ENCODE results near the gene ZNF514.
A peak's percentile ranks its signal among the peaks of the same experiment; 100 is the strongest.

The ZNF514 gene

DNA sequence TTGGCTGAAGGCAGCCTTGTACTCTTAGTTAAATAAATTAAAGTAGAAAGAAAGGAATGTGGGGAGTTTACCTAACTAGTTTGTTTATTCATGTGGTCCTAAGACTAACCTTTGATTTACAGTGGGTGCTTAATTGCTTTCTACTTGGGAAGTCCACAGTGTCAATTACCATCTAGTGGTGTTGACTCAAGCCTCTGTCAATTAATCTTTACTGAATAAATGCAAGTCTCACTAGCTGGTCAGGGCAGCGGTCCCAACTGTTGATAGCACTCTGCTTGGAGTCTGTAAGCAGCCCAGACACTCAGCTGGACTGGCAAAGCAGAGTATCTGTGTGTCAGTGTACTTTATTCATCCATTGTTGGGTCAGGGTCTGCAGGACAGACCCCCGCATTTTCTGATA lies 15.8 kb downstream of the ZNF514 start:
- no peak overlapping the region for H3K27ac ChIP-seq (ENCODE audit: low read depth, low read length)
- H3K27me3 ChIP-seq (ENCODE audit: control insufficient read depth in 1 of 2, insufficient read depth in 2 of 2, low read length in 2 of 2): no peaks in the 10 kb centered on the region
- no peak overlapping the region for H3K4me3 ChIP-seq (ENCODE audit: low read depth in 1 of 2, low read length in 2 of 2)
- peaks cover 72 to 85% of the 10 kb centered on the region in 2 donors for H3K9me3 ChIP-seq (ENCODE audit: control insufficient read depth in 1 of 2, low read length in 2 of 2)
- no peaks in the 10 kb centered on the region for H3K4me1 ChIP-seq (ENCODE audit: control insufficient read depth in 1 of 2, insufficient read depth in 2 of 2, low read length in 2 of 2)
- H3K9ac ChIP-seq (ENCODE audit: low read depth in 1 of 2, low read length in 2 of 2): no peak overlapping the region
- H3K36me3 ChIP-seq (ENCODE audit: control insufficient read depth in 1 of 2, insufficient read depth in 2 of 2, low read length in 2 of 2): peaks cover 7 to 9% of the 10 kb centered on the region in 2 donors

GRCh38 chr2:95138702-95139101 lies 20.9 kb downstream of the ZNF514 start:
- no peaks in the 10 kb centered on the region for H3K4me1 ChIP-seq (ENCODE audit: control insufficient read depth in 1 of 2, insufficient read depth in 2 of 2, low read length in 2 of 2)
- H3K4me3 ChIP-seq (ENCODE audit: low read depth in 1 of 2, low read length in 2 of 2): no peak overlapping the region
- no peak overlapping the region for H3K9ac ChIP-seq (ENCODE audit: low read depth in 1 of 2, low read length in 2 of 2)
- peaks cover 30 to 55% of the 10 kb centered on the region in 2 donors for H3K9me3 ChIP-seq (ENCODE audit: control insufficient read depth in 1 of 2, low read length in 2 of 2)
- H3K27me3 ChIP-seq (ENCODE audit: control insufficient read depth in 1 of 2, insufficient read depth in 2 of 2, low read length in 2 of 2): no peaks in the 10 kb centered on the region
- no peaks in the 10 kb centered on the region for H3K36me3 ChIP-seq (ENCODE audit: control insufficient read depth in 1 of 2, insufficient read depth in 2 of 2, low read length in 2 of 2)
- no peak overlapping the region for H3K27ac ChIP-seq (ENCODE audit: low read depth, low read length)

DNA sequence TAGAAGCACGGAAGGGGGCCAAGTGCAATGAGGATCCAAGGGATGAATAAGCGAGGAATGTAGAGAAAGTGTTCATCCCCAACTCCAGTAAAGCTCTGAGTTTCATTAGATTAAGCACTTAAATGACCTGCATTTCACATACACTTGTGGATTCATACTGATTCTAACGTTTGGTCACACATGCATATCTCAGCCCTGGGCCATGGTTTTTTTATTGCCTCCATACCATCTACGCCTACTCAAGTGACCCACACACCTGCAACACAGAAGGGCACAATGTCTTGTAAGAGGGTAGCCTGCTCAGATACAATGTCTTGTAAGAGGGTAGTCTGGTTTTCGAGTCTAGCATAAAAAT lies 37.5 kb downstream of the ZNF514 start:
- H3K9me3 ChIP-seq (ENCODE audit: control insufficient read depth in 1 of 2, low read length in 2 of 2): no peaks in the 10 kb centered on the region
- H3K9ac ChIP-seq (ENCODE audit: low read depth in 1 of 2, low read length in 2 of 2): peak overlapping the region; percentile 85 to 94
- H3K4me3 ChIP-seq (ENCODE audit: low read depth in 1 of 2, low read length in 2 of 2): peak overlapping the region; percentile 96 to 97
- H3K27ac ChIP-seq (ENCODE audit: low read depth, low read length): no peak overlapping the region
- peaks cover 14 to 18% of the 10 kb centered on the region in 2 donors for H3K4me1 ChIP-seq (ENCODE audit: control insufficient read depth in 1 of 2, insufficient read depth in 2 of 2, low read length in 2 of 2)
- no peaks in the 10 kb centered on the region for H3K27me3 ChIP-seq (ENCODE audit: control insufficient read depth in 1 of 2, insufficient read depth in 2 of 2, low read length in 2 of 2)
- peaks cover 3 to 4% of the 10 kb centered on the region in 2 donors for H3K36me3 ChIP-seq (ENCODE audit: control insufficient read depth in 1 of 2, insufficient read depth in 2 of 2, low read length in 2 of 2)

- peak within 1 kb of the TSS; percentile 96 to 97 for H3K4me3 ChIP-seq (ENCODE audit: low read depth in 1 of 2, low read length in 2 of 2)
- peaks cover 3 to 4% of the 10 kb centered on the region in 2 donors for H3K36me3 ChIP-seq (ENCODE audit: control insufficient read depth in 1 of 2, insufficient read depth in 2 of 2, low read length in 2 of 2)
- H3K9me3 ChIP-seq (ENCODE audit: control insufficient read depth in 1 of 2, low read length in 2 of 2): no peaks in the 10 kb centered on the region
- H3K9ac ChIP-seq (ENCODE audit: low read depth in 1 of 2, low read length in 2 of 2): peak within 1 kb of the TSS; percentile 85 to 94
- no peaks in the 10 kb centered on the region for H3K27me3 ChIP-seq (ENCODE audit: control insufficient read depth in 1 of 2, insufficient read depth in 2 of 2, low read length in 2 of 2)
- peaks cover 14 to 18% of the 10 kb centered on the region in 2 donors for H3K4me1 ChIP-seq (ENCODE audit: control insufficient read depth in 1 of 2, insufficient read depth in 2 of 2, low read length in 2 of 2)
- H3K27ac ChIP-seq (ENCODE audit: low read depth, low read length): peak within 1 kb of the TSS; percentile 91
Observed at GRCh38 chr2:95121407-95122196, 38.0 kb downstream of the ZNF514 start, which contains the start of gene MRPS5. MRPS5 (minus strand) TSS chr2:95121808; CDS start chr2:95121791, 17 bp downstream.

- H3K4me1 ChIP-seq (ENCODE audit: control insufficient read depth in 1 of 2, insufficient read depth in 2 of 2, low read length in 2 of 2): peaks cover 14 to 18% of the 10 kb centered on the region in 2 donors
- H3K4me3 ChIP-seq (ENCODE audit: low read depth in 1 of 2, low read length in 2 of 2): peak overlapping the region; percentile 96 to 97
- H3K27me3 ChIP-seq (ENCODE audit: control insufficient read depth in 1 of 2, insufficient read depth in 2 of 2, low read length in 2 of 2): no peaks in the 10 kb centered on the region
Observed at GRCh38 chr2:95121093-95121406, 38.6 kb downstream of the ZNF514 start.

GRCh38 chr2:95115418-95115817 lies 44.2 kb downstream of the ZNF514 start:
- Histone ChIP-seq H3K27ac (ENCODE audit: low read depth, low read length) (no peak overlapping the region), H3K9ac (ENCODE audit: low read depth in 1 of 2, low read length in 2 of 2) (no peak overlapping the region), H3K4me3 (ENCODE audit: low read depth in 1 of 2, low read length in 2 of 2) (no peak overlapping the region), H3K27me3 (ENCODE audit: control insufficient read depth in 1 of 2, insufficient read depth in 2 of 2, low read length in 2 of 2) (no peaks in the 10 kb centered on the region), H3K36me3 (ENCODE audit: control insufficient read depth in 1 of 2, insufficient read depth in 2 of 2, low read length in 2 of 2) (peaks cover 11 to 24% of the 10 kb centered on the region in 2 donors), H3K9me3 (ENCODE audit: control insufficient read depth in 1 of 2, low read length in 2 of 2) (no peaks in the 10 kb centered on the region), H3K4me1 (ENCODE audit: control insufficient read depth in 1 of 2, insufficient read depth in 2 of 2, low read length in 2 of 2) (peaks cover 6 to 9% of the 10 kb centered on the region in 2 donors)

More at GRCh38 chr2:95121093-95121406, 38.6 kb downstream of the ZNF514 start:
- Histone ChIP-seq H3K9me3 (ENCODE audit: control insufficient read depth in 1 of 2, low read length in 2 of 2) (no peaks in the 10 kb centered on the region), H3K27ac (ENCODE audit: low read depth, low read length) (peak overlapping the region; percentile 91), H3K9ac (ENCODE audit: low read depth in 1 of 2, low read length in 2 of 2) (peak overlapping the region; percentile 85 to 94), H3K36me3 (ENCODE audit: control insufficient read depth in 1 of 2, insufficient read depth in 2 of 2, low read length in 2 of 2) (peaks cover 3 to 4% of the 10 kb centered on the region in 2 donors)

GRCh38 chr2:95113464-95113863 lies 46.2 kb downstream of the ZNF514 start:
- Histone ChIP-seq H3K4me1 (ENCODE audit: control insufficient read depth in 1 of 2, insufficient read depth in 2 of 2, low read length in 2 of 2) (no peaks in the 10 kb centered on the region), H3K27ac (ENCODE audit: low read depth, low read length) (no peak overlapping the region), H3K4me3 (ENCODE audit: low read depth in 1 of 2, low read length in 2 of 2) (no peak overlapping the region), H3K36me3 (ENCODE audit: control insufficient read depth in 1 of 2, insufficient read depth in 2 of 2, low read length in 2 of 2) (peaks cover 25 to 41% of the 10 kb centered on the region in 2 donors), H3K27me3 (ENCODE audit: control insufficient read depth in 1 of 2, insufficient read depth in 2 of 2, low read length in 2 of 2) (no peaks in the 10 kb centered on the region), H3K9me3 (ENCODE audit: control insufficient read depth in 1 of 2, low read length in 2 of 2) (no peaks in the 10 kb centered on the region), H3K9ac (ENCODE audit: low read depth in 1 of 2, low read length in 2 of 2) (no peak overlapping the region)

- Histone ChIP-seq H3K4me1 (ENCODE audit: control insufficient read depth in 1 of 2, insufficient read depth in 2 of 2, low read length in 2 of 2) (no peaks in the 10 kb centered on the region), H3K9me3 (ENCODE audit: control insufficient read depth in 1 of 2, low read length in 2 of 2) (no peaks in the 10 kb centered on the region), H3K36me3 (ENCODE audit: control insufficient read depth in 1 of 2, insufficient read depth in 2 of 2, low read length in 2 of 2) (peaks cover 52 to 69% of the 10 kb centered on the region in 2 donors), H3K9ac (ENCODE audit: low read depth in 1 of 2, low read length in 2 of 2) (no peak overlapping the region), H3K27me3 (ENCODE audit: control insufficient read depth in 1 of 2, insufficient read depth in 2 of 2, low read length in 2 of 2) (no peaks in the 10 kb centered on the region), H3K27ac (ENCODE audit: low read depth, low read length) (no peak overlapping the region), H3K4me3 (ENCODE audit: low read depth in 1 of 2, low read length in 2 of 2) (no peak overlapping the region)
Observed at GRCh38 chr2:95110395-95110794, 49.3 kb downstream of the ZNF514 start.

DNA sequence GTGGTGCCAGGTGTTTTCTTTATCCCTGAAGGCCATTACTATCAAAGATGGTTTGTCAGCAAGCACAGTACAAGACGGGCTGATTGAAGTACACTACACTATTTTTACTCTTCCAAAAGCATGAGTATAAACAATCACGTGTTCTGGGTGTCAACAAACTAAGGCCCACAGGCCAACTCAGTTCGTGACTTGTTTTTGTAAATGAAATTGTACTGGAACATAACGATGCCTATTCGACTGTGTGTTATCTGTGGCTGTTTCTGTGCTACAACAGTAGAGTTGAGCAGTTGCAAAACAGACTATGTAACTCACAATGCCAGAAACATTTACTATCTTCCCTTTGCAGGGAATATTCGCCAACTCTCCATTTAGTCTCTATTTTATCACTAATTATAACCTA lies 50.4 kb downstream of the ZNF514 start:
- H3K9me3 ChIP-seq (ENCODE audit: control insufficient read depth in 1 of 2, low read length in 2 of 2): no peaks in the 10 kb centered on the region
- no peaks in the 10 kb centered on the region for H3K27me3 ChIP-seq (ENCODE audit: control insufficient read depth in 1 of 2, insufficient read depth in 2 of 2, low read length in 2 of 2)
- H3K4me1 ChIP-seq (ENCODE audit: control insufficient read depth in 1 of 2, insufficient read depth in 2 of 2, low read length in 2 of 2): no peaks in the 10 kb centered on the region
- H3K36me3 ChIP-seq (ENCODE audit: control insufficient read depth in 1 of 2, insufficient read depth in 2 of 2, low read length in 2 of 2): peaks cover 50 to 80% of the 10 kb centered on the region in 2 donors
- no peak overlapping the region for H3K27ac ChIP-seq (ENCODE audit: low read depth, low read length)
- H3K9ac ChIP-seq (ENCODE audit: low read depth in 1 of 2, low read length in 2 of 2): no peak overlapping the region
- H3K4me3 ChIP-seq (ENCODE audit: low read depth in 1 of 2, low read length in 2 of 2): no peak overlapping the region

DNA sequence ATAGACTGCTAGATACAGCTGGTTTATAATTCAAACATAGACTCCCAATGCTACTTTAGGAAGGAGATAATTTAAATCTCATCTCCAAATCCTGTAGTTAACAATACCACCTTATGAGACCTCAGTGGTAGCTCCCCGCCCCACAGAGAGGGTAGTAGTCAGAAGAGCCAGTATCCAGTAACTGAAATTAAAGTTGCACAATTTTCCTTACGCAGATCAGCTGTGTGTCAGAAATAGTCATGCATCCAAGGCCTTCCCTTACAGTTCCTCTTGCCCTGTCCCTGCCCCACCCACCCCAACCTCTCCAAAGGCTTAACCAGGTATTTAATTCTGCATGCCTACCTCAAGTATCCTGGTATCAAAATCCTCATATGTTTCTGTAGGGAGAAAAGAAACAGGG lies 53.6 kb downstream of the ZNF514 start:
- no peaks in the 10 kb centered on the region for H3K27me3 ChIP-seq (ENCODE audit: control insufficient read depth in 1 of 2, insufficient read depth in 2 of 2, low read length in 2 of 2)
- no peaks in the 10 kb centered on the region for H3K4me1 ChIP-seq (ENCODE audit: control insufficient read depth in 1 of 2, insufficient read depth in 2 of 2, low read length in 2 of 2)
- H3K9me3 ChIP-seq (ENCODE audit: control insufficient read depth in 1 of 2, low read length in 2 of 2): no peaks in the 10 kb centered on the region
- H3K36me3 ChIP-seq (ENCODE audit: control insufficient read depth in 1 of 2, insufficient read depth in 2 of 2, low read length in 2 of 2): peaks cover 52 to 91% of the 10 kb centered on the region in 2 donors
- no peak overlapping the region for H3K4me3 ChIP-seq (ENCODE audit: low read depth in 1 of 2, low read length in 2 of 2)
- no peak overlapping the region for H3K27ac ChIP-seq (ENCODE audit: low read depth, low read length)
- no peak overlapping the region for H3K9ac ChIP-seq (ENCODE audit: low read depth in 1 of 2, low read length in 2 of 2)

Data from duodenal mucosa (tissue), 2 donors.